Renal cortical epithelial cell (primary cell): ENCODE measurements around the gene CUL2. TPM values are rescaled to one million over a fixed set of nuclear protein-coding genes. Genes with fewer than 3 reads are reported as not detected.
"Not testable (repeated sequence)": the region's sequence is repeated elsewhere in the genome, so short reads cannot be mapped to it uniquely, and the experiment has no call there.

ENCODE experiments used
- DNase-seq: peaks from one replicate; pipeline ENCODE4 v3.0.0-alpha.2; 2011; ENCODE audit warnings: low read depth
- total RNA-seq: library from RNA; depleted of rRNA; stranded (reverse); fragments of >200 nt; gene quantifications from 2 replicates; pipeline ENCODE4 v1.2.3, GENCODE V29; 2014

The CUL2 gene
- 32.5 and 60.7 TPM in 2 replicates for total RNA-seq

- DNase-seq: peak; percentile 87
These were observed at the start of gene CUL2 for GRCh38 chr10:35090162-35090954. Gene CUL2 (minus strand): TSS chr10:35090341. CDS start chr10:35071317, 19,024 bp downstream.

- DNase-seq: no peak
These were observed 46.2 kb upstream of the CUL2 start for GRCh38 chr10:35136263-35136815.

- no peak for DNase-seq
These were observed 45.7 kb upstream of the CUL2 start for GRCh38 chr10:35135861-35136260.

- no peak for DNase-seq
These were observed 43.4 kb upstream of the CUL2 start for GRCh38 chr10:35133586-35133985.

- DNase-seq: no peak
These were observed 42.6 kb upstream of the CUL2 start for GRCh38 chr10:35132727-35133126.

- no peak for DNase-seq
These were observed 40.5 kb upstream of the CUL2 start for GRCh38 chr10:35130663-35131062.

GRCh38 chr10:35129185-35129674 lies 39.1 kb upstream of the CUL2 start:
- no peak for DNase-seq

GRCh38 chr10:35127289-35127891 lies 37.2 kb upstream of the CUL2 start:
- DNase-seq: peak; percentile 28

GRCh38 chr10:35126530-35127288 lies 36.6 kb upstream of the CUL2 start, which contains the start of gene CREM:
Gene CREM (plus strand): TSS chr10:35126846. CDS start chr10:35137836, 10,990 bp downstream.
- peak; percentile 86 for DNase-seq

GRCh38 chr10:35126062-35126529 lies 36.0 kb upstream of the CUL2 start:
- DNase-seq: no peak

GRCh38 chr10:35124540-35124939 lies 34.4 kb upstream of the CUL2 start:
- no peak for DNase-seq

- no peak for DNase-seq
These were observed 29.2 kb upstream of the CUL2 start for GRCh38 chr10:35119378-35119777.

GRCh38 chr10:35112571-35112970 lies 22.4 kb upstream of the CUL2 start:
- no peak for DNase-seq

- DNase-seq: no peak
These were observed 13.7 kb upstream of the CUL2 start for GRCh38 chr10:35103882-35104281.

GRCh38 chr10:35097510-35097909 lies 7.4 kb upstream of the CUL2 start:
- DNase-seq: no peak

- no peak for DNase-seq
These were observed 6.2 kb upstream of the CUL2 start for GRCh38 chr10:35096312-35096711.

GRCh38 chr10:35092851-35093250 lies 2.7 kb upstream of the CUL2 start:
- no peak for DNase-seq

GRCh38 chr10:35091994-35092790 lies 2.1 kb upstream of the CUL2 start:
- no peak for DNase-seq

GRCh38 chr10:35089611-35090161 lies 455 bp downstream of the CUL2 start:
- peak; percentile 28 for DNase-seq

GRCh38 chr10:35083242-35083641 lies 6.9 kb downstream of the CUL2 start:
- DNase-seq: no peak

- DNase-seq: not testable (repeated sequence)
These were observed 9.9 kb downstream of the CUL2 start for GRCh38 chr10:35080261-35080660.
